MM.1S (cell line): ENCODE measurements around the gene BGN.

Source experiments
- DNase-seq: peaks from one replicate; pipeline ENCODE4 v3.0.0-alpha.2; 2015
- H2AFZ ChIP-seq: fragments of 300-600 bp; sonication (generic); 2 replicates; pipeline ENCODE4 v1.6.0; 2016; ENCODE audit warnings: antibody characterized with exemption, low read length
- H3F3A ChIP-seq: fragments of 300-600 bp; sonication (generic); 2 replicates; pipeline ENCODE4 v1.6.1; 2016; ENCODE audit warnings: mild to moderate bottlenecking, antibody characterized with exemption, low read length, moderate library complexity, mixed read lengths; ENCODE audit not compliant: insufficient read depth
- H3K27ac ChIP-seq: fragments of 300-600 bp; sonication (generic); 2 replicates; pipeline ENCODE4 v1.5.1; 2016; ENCODE audit warnings: mild to moderate bottlenecking, low read length
- H3K27me3 ChIP-seq: fragments of 300-600 bp; sonication (generic); replicated peaks from 2 replicates; pipeline ENCODE4 v1.6.0; 2016; ENCODE audit warnings: low read length; ENCODE audit not compliant: insufficient read depth
- H3K36me3 ChIP-seq: fragments of 300-600 bp; sonication (generic); replicated peaks from 2 replicates; pipeline ENCODE4 v1.6.1; 2016; ENCODE audit warnings: mild to moderate bottlenecking, low read length, mixed read lengths; ENCODE audit not compliant: insufficient read depth
- H3K4me1 ChIP-seq: fragments of 300-600 bp; sonication (generic); 2 replicates; pipeline ENCODE4 v1.6.1; 2016; ENCODE audit warnings: low read length, mixed read lengths
- H3K4me2 ChIP-seq: fragments of 300-600 bp; sonication (generic); 2 replicates; pipeline ENCODE4 v1.6.0; 2016; ENCODE audit warnings: low read depth, low read length
- H3K4me3 ChIP-seq: fragments of 300-600 bp; sonication (generic); 2 replicates; pipeline ENCODE4 v1.5.1; 2016; ENCODE audit warnings: low read length, mixed read lengths
- H3K79me2 ChIP-seq: fragments of 300-600 bp; sonication (generic); 2 replicates; pipeline ENCODE4 v1.6.1; 2016; ENCODE audit warnings: mixed run types, low read length, mixed read lengths
- H3K9ac ChIP-seq: fragments of 300-600 bp; sonication (generic); 2 replicates; pipeline ENCODE4 v1.6.1; 2016; ENCODE audit warnings: low read length, mixed read lengths
- H3K9me2 ChIP-seq: fragments of 300-600 bp; sonication (generic); replicated peaks from 2 replicates; pipeline ENCODE4 v1.6.1; 2016; ENCODE audit warnings: mild to moderate bottlenecking, low read length, mixed read lengths; ENCODE audit not compliant: insufficient read depth
- H3K9me3 ChIP-seq: fragments of 300-600 bp; sonication (generic); replicated peaks from 2 replicates; pipeline ENCODE4 v1.6.1; 2016; ENCODE audit warnings: mild to moderate bottlenecking, low read length, mixed read lengths; ENCODE audit not compliant: insufficient read depth
- H4K20me1 ChIP-seq: fragments of 300-600 bp; sonication (generic); 2 replicates; pipeline ENCODE4 v1.6.1; 2016; ENCODE audit warnings: mild to moderate bottlenecking, low read length, moderate library complexity, mixed read lengths; ENCODE audit not compliant: insufficient read depth
- CTCF ChIP-seq: fragments of 300-600 bp; sonication (generic); IDR thresholded peaks from 2 replicates; pipeline ENCODE4 v1.5.1; 2016; ENCODE audit warnings: antibody characterized with exemption, low read length, mixed read lengths
- EZH2 ChIP-seq: fragments of 300-600 bp; sonication (generic); optimal IDR thresholded peaks from 2 replicates; pipeline ENCODE3; 2017; ENCODE audit warnings: low read depth, mild to moderate bottlenecking, antibody characterized with exemption, low read length, mixed read lengths
- EZH2phosphoT487 ChIP-seq: fragments of 300-600 bp; sonication (generic); IDR thresholded peaks from 2 replicates; pipeline ENCODE4 v1.6.1; 2018; ENCODE audit warnings: antibody characterized with exemption, low read length

The BGN gene

GRCh38 chrX:153519569-153520286, 24.9 kb downstream of the BGN start:
- H3K79me2 ChIP-seq, result no peaks in the 10 kb centered on the region
- H3K4me3 ChIP-seq, result no peak overlapping the region
- H3K4me2 ChIP-seq, result no peak overlapping the region
- H3K9me3 ChIP-seq, result no peaks in the 10 kb centered on the region
- H3K27ac ChIP-seq, result no peak overlapping the region
- H3K27me3 ChIP-seq, result peaks cover 43% of the 10 kb centered on the region
- H3K9me2 ChIP-seq, result no peaks in the 10 kb centered on the region
- H4K20me1 ChIP-seq, result no peaks in the 10 kb centered on the region
- no peaks in the 10 kb centered on the region for H3K4me1 ChIP-seq
- DNase-seq, result no peak
- no peaks in the 10 kb centered on the region for H3K36me3 ChIP-seq
- no peak overlapping the region for H3K9ac ChIP-seq
- H2AFZ ChIP-seq, result no peak overlapping the region
- no peaks in the 10 kb centered on the region for H3F3A ChIP-seq
- TF ChIP-seq EZH2phosphoT487 (no peak), EZH2 (no peak), CTCF (no peak)

GRCh38 chrX:153520287-153520917, 25.6 kb downstream of the BGN start:
- Histone ChIP-seq H3K9me3 (no peaks in the 10 kb centered on the region), H3K9ac (no peak overlapping the region), H3K27me3 (peaks cover 50% of the 10 kb centered on the region), H4K20me1 (no peaks in the 10 kb centered on the region), H3K4me2 (no peak overlapping the region), H3K27ac (no peak overlapping the region), H3K79me2 (no peaks in the 10 kb centered on the region), H3F3A (no peaks in the 10 kb centered on the region), H2AFZ (no peak overlapping the region), H3K4me1 (no peaks in the 10 kb centered on the region), H3K36me3 (no peaks in the 10 kb centered on the region), H3K4me3 (no peak overlapping the region), H3K9me2 (no peaks in the 10 kb centered on the region)
- TF ChIP-seq EZH2 (no peak), CTCF (no peak), EZH2phosphoT487 (no peak)
- no peak for DNase-seq

GRCh38 chrX:153521034-153521433, 26.3 kb downstream of the BGN start:
- TF ChIP-seq EZH2phosphoT487, result no peak
- no peak for TF ChIP-seq EZH2
- no peak for TF ChIP-seq CTCF
- no peaks in the 10 kb centered on the region for H3K36me3 ChIP-seq
- H3K4me1 ChIP-seq, result no peaks in the 10 kb centered on the region
- no peak overlapping the region for H3K4me3 ChIP-seq
- H3K9ac ChIP-seq, result no peak overlapping the region
- no peaks in the 10 kb centered on the region for H4K20me1 ChIP-seq
- no peaks in the 10 kb centered on the region for H3K79me2 ChIP-seq
- H3F3A ChIP-seq, result no peaks in the 10 kb centered on the region
- no peak for DNase-seq
- no peak overlapping the region for H3K27ac ChIP-seq
- no peaks in the 10 kb centered on the region for H3K9me3 ChIP-seq
- no peak overlapping the region for H3K4me2 ChIP-seq
- no peaks in the 10 kb centered on the region for H3K9me2 ChIP-seq
- H2AFZ ChIP-seq, result no peak overlapping the region
- H3K27me3 ChIP-seq, result peaks cover 56% of the 10 kb centered on the region
